Chondrocyte (in vitro differentiated cells): ENCODE data around the gene TSSK2. TPM values are rescaled to one million over a fixed set of nuclear protein-coding genes. Genes with fewer than 3 reads are reported as not detected.

Experiments used
- total RNA-seq: library from RNA; stranded (reverse); gene quantifications from 3 replicates; pipeline ENCODE4 v1.2.1, GENCODE V29; 2021

TSSK2 gene
- total RNA-seq, 1 donor from 2014 or later = not detected

Other genes starting within 250 kb of the TSSK2 start
- 5.1 to 7.1 TPM (median 5.4 TPM) in 3 replicates for gene DGCR6, start 225.0 kb upstream of the TSSK2 start, total RNA-seq
- 3.5 to 5.9 TPM (median 5.6 TPM) in 3 replicates for gene PRODH, start 195.0 kb upstream of the TSSK2 start, total RNA-seq
- 44.4 to 55.6 TPM (median 45.8 TPM) in 3 replicates for gene DGCR2, start 8.9 kb upstream of the TSSK2 start, total RNA-seq
- gene ESS2, start 13.3 kb downstream of the TSSK2 start, total RNA-seq = 17.8 to 18.3 TPM (median 18.3 TPM) in 3 replicates
- not detected in 3 replicates for gene GSC2, start 19.0 kb downstream of the TSSK2 start, total RNA-seq
- 101 to 111 TPM (median 107 TPM) in 3 replicates for gene SLC25A1, start 47.4 kb downstream of the TSSK2 start, total RNA-seq
- gene CLTCL1, start 160.4 kb downstream of the TSSK2 start, total RNA-seq = 22.5 to 28.3 TPM (median 24.2 TPM) in 3 replicates